Stimulated activated naive B cell treated with anti-CD40 and anti-IgM and Interleukin-4, amounts not matched to agents 10 μg/mL and 1 μg/mL and 100 μg/mL, for 72 hours (primary cell): ENCODE results near the gene SRRM2.

ENCODE experiments used
- ATAC-seq, 2 donors: fragments of 150-1000 bp; cut with Tn5 transposase; replicated peaks; 2 replicates each; pipeline ENCODE4 v1.10.0; 2021; ENCODE audit warnings: moderate library complexity in 1 of 2
- DNase-seq: peaks from one replicate; pipeline ENCODE4 v3.0.0; 2021
- H3K27ac Mint-ChIP-seq: one replicate; pipeline ENCODE4 v1.8.0; 2022; ENCODE audit warnings: mild to moderate bottlenecking, mixed read lengths
- H3K27me3 Mint-ChIP-seq, 2 donors: one replicate each; pipeline ENCODE4 v1.8.0; 2022; ENCODE audit warnings: mixed read lengths in 2 of 2
- H3K36me3 Mint-ChIP-seq, 2 donors: one replicate each; pipeline ENCODE4 v1.8.0; 2022; ENCODE audit warnings: mixed read lengths in 2 of 2, mild to moderate bottlenecking in 1 of 2
- H3K4me1 Mint-ChIP-seq, 2 donors: one replicate each; pipeline ENCODE4 v1.8.0; 2022; ENCODE audit warnings: mixed read lengths in 2 of 2, mild to moderate bottlenecking in 1 of 2
- H3K4me3 Mint-ChIP-seq, 2 donors: one replicate each; pipeline ENCODE4 v1.8.0; 2022; ENCODE audit warnings: mild to moderate bottlenecking in 2 of 2, mixed read lengths in 2 of 2, moderate library complexity in 1 of 2
- H3K9me3 Mint-ChIP-seq, 2 donors: one replicate each; pipeline ENCODE4 v1.8.0; 2022; ENCODE audit warnings: mixed read lengths in 2 of 2, mild to moderate bottlenecking in 1 of 2

Gene SRRM2

DNA sequence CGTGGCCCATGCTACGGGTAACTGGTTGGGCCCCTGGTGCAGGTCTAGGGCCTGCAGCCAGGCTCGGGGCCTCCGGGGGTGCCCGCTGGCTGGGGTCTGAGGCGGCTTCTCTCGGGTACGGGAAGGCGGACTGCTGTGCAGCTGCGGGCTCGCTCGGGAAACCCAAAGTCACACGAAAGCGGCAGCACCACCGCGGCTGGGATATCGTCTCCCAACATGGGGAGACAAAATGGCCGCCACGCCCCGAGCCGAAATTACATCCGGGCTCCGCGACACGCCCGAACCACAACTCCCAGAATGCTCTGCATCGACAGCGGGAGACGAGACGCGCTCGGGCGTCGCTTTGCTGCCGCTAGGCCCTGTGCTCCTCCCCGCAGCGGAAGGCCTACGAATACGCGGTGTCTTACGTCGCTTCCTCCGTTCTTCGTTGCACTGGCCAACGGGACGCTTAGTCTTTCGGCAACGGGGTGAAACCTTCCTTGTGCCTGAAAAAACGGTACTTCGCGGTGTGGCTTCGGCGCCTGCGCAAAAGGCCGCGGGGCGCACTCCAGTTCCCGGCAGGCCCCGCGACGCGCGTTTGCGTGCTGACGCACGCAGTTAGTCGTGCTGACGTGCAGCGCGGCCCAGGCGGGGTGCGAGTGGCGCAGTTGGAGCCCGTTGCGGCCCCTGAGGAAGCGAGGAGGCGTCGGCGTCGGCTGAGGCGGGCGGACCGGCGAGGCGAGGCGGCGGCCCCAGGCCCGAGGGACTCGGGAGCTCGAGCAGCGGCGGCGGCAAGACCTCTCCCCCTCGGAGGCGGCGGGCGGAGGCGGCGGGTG, at the start of gene SRRM2:
Gene SRRM2 (plus strand): TSS at position 604 of the 815 bp plus-strand sequence. CDS start 3,727 bp downstream, outside the sequence.
- Mint-ChIP-seq H3K4me3 (peak within 1 kb of the TSS; percentile 86 to 98), H3K36me3 (peaks cover 51 to 63% of the 10 kb centered on the region in 2 donors), H3K9me3 (peaks cover 0 to 4% of the 10 kb centered on the region in 2 donors), H3K27me3 (no peaks in the 10 kb centered on the region), H3K27ac (peak within 1 kb of the TSS; percentile 100), H3K4me1 (peaks cover 34 to 49% of the 10 kb centered on the region in 2 donors)
- ATAC-seq (peak; percentile 90 to 93), DNase-seq (peak; percentile 93)

DNA sequence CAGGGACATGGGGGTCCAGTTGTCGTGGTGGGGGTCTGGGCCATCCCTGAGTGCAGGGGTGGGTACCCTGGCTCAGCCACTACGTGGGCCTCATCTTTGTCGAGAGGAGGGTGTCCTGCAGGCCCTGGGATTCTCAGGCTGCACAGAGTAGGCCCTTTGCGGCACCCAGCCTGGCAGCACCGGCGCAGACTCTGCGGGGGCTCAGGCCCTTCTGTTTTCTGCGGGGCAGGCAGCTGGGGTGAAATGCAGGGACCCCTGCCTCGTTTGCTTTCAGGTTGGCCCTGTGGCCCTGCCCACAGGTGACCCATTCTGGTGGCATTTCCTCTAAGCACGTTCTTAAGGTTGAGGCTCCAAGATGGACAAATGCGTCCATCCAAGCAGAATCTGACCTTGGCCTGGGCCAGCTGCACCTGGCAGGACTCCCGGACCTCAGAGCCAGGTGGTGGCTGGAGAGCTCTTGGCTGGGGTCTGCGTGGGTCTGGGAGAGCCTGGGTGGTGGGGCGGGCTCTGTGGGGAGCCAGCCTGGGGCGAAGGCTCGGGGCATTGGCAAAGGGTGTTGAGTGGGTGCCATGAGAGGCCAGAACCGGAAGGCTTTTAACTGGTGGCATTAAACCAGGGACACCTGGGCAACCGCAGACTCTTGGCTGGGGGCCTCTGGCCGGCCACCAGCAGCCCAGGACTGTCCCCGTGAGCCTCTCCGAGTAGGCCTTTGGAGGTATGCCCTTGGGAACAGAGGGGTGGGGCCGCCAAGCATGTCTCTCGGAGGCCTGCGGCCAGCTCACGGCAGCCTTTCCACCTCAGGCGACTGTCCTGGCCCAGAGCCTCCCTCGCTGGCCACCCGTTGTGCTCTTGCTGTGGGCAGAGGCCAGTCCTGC, 49.3 kb upstream of the SRRM2 start:
- no peak for DNase-seq
- H3K4me3 Mint-ChIP-seq, result no peak overlapping the region
- H3K4me1 Mint-ChIP-seq, result peaks cover 0 to under 1% of the 10 kb centered on the region in 2 donors
- H3K36me3 Mint-ChIP-seq, result peaks cover 33 to 52% of the 10 kb centered on the region in 2 donors
- no peaks in the 10 kb centered on the region for H3K27me3 Mint-ChIP-seq
- ATAC-seq, result no peak
- no peaks in the 10 kb centered on the region for H3K9me3 Mint-ChIP-seq
- peak overlapping the region; percentile 42 for H3K27ac Mint-ChIP-seq

DNA sequence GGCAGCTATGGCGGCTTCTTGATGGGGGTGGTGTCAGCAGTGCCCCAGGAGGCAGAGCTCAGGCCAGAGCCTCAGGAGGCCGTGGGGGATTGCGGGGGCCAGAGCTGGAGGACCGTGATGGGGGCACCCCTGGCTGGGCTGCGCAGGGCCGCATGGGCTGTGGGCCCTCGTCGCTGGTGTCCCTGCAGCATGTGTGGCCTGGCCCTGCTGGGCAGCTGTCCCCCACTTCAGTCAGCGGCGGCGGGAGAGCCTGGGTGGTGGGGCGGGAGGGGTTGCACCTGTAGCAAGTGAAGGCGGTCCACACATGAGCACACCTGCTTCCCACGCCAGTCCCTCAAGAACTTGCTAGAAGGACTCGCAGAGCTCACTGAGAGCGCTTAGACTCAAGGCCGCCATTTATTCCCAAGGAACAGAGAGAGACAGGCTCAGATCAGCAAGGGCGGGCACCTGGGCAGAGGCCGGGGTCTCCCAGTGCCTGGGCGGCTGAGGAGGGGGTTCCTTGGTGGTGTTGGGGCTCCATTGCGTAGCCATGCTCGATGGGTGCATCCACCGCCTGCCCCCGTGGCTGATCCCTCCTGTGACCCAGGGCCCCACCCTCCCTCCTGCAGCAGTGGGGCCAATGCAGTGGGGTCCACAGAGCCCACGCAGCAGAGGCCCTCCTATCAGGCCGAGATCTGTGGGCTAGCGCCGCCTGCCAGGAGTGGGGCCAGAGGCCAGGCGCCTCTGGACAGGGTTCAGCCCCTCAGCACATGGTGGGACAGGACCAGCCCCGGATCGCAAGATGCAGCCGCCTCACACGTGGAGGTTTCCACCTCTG, 48.1 kb upstream of the SRRM2 start:
- no peaks in the 10 kb centered on the region for H3K4me1 Mint-ChIP-seq
- peaks cover 31 to 49% of the 10 kb centered on the region in 2 donors for H3K36me3 Mint-ChIP-seq
- no peak overlapping the region for H3K27ac Mint-ChIP-seq
- no peaks in the 10 kb centered on the region for H3K27me3 Mint-ChIP-seq
- no peak for DNase-seq
- no peak overlapping the region for H3K4me3 Mint-ChIP-seq
- ATAC-seq, result no peak
- H3K9me3 Mint-ChIP-seq, result no peaks in the 10 kb centered on the region

DNA sequence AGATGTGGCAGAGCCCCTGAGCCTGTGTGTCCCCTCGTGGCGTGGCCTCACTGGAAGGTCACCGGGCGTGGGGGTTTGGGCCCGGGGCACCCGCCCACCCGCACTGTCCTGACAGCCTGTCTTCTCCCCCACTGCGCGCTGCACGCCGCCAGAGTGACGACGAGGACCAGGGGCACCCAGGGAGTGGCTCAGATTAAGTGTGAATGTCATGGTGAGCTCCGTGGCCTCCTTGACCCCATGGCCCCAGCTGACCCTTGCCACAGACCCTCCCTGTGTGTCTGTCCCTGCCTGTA, 47.5 kb upstream of the SRRM2 start:
- no peak overlapping the region for H3K4me3 Mint-ChIP-seq
- H3K4me1 Mint-ChIP-seq, result no peaks in the 10 kb centered on the region
- H3K27me3 Mint-ChIP-seq, result no peaks in the 10 kb centered on the region
- DNase-seq (no peak), ATAC-seq (no peak)
- no peak overlapping the region for H3K27ac Mint-ChIP-seq
- H3K9me3 Mint-ChIP-seq, result no peaks in the 10 kb centered on the region
- H3K36me3 Mint-ChIP-seq, result peaks cover 30 to 44% of the 10 kb centered on the region in 2 donors

DNA sequence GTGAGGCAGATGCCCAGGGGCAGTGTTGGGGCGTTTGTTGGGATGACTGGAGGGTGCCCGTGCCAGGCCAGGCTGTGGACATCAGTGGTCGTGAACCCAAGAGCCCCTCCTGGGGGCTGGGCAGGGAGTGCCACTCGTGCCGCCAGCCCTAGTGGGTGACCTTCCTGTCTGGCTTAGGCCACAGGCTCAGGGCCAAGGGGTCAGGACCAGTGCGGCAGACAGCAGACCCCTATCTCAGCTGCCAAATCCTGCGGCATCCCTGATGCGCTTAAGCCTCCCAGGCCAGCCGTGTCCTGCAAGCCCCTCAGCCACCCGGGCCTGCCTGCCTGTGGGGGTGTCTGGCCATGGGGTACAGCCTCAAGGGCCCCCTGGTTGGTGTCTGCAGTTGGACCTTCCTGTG, 47.1 kb upstream of the SRRM2 start:
- no peak for ATAC-seq
- Mint-ChIP-seq H3K9me3 (no peaks in the 10 kb centered on the region), H3K36me3 (peaks cover 26 to 41% of the 10 kb centered on the region in 2 donors), H3K4me1 (peaks cover 2% of the 10 kb centered on the region in 2 donors), H3K27me3 (no peaks in the 10 kb centered on the region), H3K4me3 (no peak overlapping the region), H3K27ac (no peak overlapping the region)
- DNase-seq, result no peak

DNA sequence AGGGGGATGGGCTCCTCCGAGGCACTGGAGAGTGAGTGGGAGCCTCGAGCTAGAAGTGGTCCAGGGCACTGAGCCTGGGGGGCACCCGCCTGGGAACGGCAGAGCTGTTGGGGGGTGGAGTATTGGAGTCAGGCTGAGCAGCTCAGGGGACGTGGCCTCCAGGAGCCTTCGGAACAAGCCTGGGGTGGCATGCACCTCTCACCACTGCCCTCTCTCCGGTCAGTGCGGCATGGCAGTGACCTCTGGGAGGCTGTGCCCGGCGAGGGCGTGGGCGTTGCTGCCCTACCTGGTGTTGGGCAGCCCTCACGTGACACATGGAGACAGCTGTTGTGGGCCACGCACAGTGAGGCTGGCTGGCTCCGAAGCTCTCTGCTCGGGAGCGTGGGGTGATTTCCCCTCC, 46.4 kb upstream of the SRRM2 start:
- H3K4me1 Mint-ChIP-seq, result peaks cover 7 to 9% of the 10 kb centered on the region in 2 donors
- DNase-seq (no peak), ATAC-seq (no peak)
- H3K27ac Mint-ChIP-seq, result peak overlapping the region; percentile 81
- H3K4me3 Mint-ChIP-seq, result no peak overlapping the region
- H3K36me3 Mint-ChIP-seq, result peaks cover 23 to 43% of the 10 kb centered on the region in 2 donors
- no peaks in the 10 kb centered on the region for H3K9me3 Mint-ChIP-seq
- H3K27me3 Mint-ChIP-seq, result no peaks in the 10 kb centered on the region

DNA sequence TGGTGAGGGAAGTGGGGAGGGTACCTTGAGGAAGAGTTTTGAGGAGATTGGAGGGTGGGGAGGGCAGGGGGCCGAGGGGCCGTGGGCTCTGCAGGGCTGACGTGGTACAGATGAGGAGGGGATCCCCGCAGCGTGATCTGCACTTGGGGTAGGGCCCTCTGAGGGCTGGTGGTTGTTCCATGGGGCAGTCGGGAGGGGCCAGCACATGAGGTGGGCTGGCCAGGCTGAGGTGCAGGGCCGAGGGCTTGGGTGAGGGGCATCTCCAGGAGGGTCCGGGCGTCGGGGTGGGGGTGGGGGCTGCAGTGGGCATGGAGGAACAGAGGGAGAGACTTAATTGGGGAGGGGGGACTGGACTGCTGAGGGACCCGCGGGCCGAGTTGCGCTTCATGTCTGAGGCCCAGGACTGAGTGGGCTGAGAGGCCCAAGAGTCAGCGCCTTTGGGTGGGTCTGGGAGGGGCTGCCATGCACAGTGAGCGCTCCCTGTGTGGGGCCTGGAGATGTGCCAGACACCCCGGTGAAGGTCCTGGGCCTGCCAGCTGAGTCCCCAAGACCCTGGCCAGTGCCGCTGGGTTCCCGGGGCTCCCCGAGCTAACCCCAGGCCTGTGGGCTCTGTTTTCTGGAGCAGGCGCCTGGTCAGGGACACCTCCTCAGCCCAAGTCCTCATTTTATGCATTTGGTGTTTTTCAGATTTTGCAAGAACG, 45.7 kb upstream of the SRRM2 start:
- H3K27ac Mint-ChIP-seq, result peak overlapping the region; percentile 37

DNA sequence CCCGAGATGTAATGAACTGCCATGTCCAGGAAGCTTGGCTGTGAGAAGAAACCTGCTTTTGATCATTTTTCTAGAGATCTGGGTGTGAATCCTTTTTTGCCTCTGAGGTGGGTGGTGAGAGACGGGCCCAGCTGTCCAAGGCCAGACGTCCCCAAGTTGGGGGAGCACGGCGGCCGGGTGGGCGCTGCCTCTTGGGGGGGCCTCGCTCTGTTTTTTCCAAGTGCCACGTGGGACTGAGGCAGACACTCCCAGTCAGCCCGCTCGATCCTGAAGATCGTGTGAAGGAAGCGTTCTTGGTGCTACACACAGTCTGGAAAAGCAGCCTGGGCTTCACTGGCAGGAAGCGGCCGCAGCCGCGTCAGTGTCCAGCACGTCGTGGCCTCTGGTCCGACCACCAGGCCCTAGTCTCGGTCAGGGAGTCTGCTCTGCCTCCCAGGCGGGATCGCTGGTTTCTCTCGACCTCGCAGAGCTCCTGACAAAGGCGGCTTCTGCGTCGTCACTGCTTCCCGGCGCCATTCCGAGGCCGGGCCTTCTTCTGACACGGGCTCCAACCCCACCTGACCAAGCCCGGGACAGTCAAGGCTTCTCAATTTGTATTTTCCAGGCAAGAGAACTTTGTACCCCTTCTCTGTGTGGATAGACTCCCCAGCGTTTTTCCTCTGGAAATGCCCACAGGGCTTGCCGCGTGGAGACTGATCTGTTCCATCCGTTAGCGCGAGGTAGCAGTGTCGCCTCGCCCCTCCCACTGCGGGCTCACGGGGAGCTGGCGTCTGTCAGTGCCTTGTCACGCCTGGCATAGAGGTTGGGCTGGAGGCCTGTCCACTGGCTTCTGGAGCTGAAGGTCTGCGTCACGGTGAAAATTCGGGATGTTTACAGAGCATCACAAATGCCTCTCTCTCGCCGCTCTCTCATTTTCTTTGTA, 44.8 kb upstream of the SRRM2 start:
- no peaks in the 10 kb centered on the region for H3K27me3 Mint-ChIP-seq
- H3K27ac Mint-ChIP-seq, result peak overlapping the region; percentile 56
- DNase-seq, result no peak
- H3K36me3 Mint-ChIP-seq, result peaks cover 15 to 39% of the 10 kb centered on the region in 2 donors
- ATAC-seq, result no peak
- no peak overlapping the region for H3K4me3 Mint-ChIP-seq
- no peaks in the 10 kb centered on the region for H3K9me3 Mint-ChIP-seq
- peaks cover 9 to 10% of the 10 kb centered on the region in 2 donors for H3K4me1 Mint-ChIP-seq

More for the DNA sequence above, 45.7 kb upstream of the SRRM2 start:
- Mint-ChIP-seq H3K4me3 (no peak overlapping the region), H3K36me3 (peaks cover 22 to 46% of the 10 kb centered on the region in 2 donors), H3K4me1 (peaks cover 9 to 10% of the 10 kb centered on the region in 2 donors), H3K27me3 (no peaks in the 10 kb centered on the region), H3K9me3 (no peaks in the 10 kb centered on the region)
- DNase-seq (no peak), ATAC-seq (no peak)

DNA sequence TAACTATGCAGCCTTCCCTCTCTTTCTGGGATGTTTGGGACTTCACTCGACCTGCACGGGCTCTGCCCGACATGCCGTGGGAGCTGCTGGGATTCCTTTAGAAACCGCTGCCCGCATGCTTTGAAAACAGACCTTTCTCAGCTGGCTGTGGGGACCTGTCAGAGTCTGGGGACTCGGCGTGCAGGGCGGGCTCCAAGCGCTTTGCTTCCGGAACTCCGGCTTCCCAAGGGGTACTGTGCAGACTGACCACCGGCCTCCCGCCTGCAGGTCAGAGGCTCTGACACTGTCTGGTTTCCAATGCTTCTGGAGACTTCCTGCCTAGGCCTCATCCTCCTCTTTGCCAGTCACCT, 44.2 kb upstream of the SRRM2 start:
- peaks cover 9 to 10% of the 10 kb centered on the region in 2 donors for H3K4me1 Mint-ChIP-seq
- peaks cover 13 to 39% of the 10 kb centered on the region in 2 donors for H3K36me3 Mint-ChIP-seq
- ATAC-seq (no peak), DNase-seq (no peak)
- no peak overlapping the region for H3K4me3 Mint-ChIP-seq
- H3K27ac Mint-ChIP-seq, result peak overlapping the region; percentile 56
- no peaks in the 10 kb centered on the region for H3K9me3 Mint-ChIP-seq
- H3K27me3 Mint-ChIP-seq, result no peaks in the 10 kb centered on the region

DNA sequence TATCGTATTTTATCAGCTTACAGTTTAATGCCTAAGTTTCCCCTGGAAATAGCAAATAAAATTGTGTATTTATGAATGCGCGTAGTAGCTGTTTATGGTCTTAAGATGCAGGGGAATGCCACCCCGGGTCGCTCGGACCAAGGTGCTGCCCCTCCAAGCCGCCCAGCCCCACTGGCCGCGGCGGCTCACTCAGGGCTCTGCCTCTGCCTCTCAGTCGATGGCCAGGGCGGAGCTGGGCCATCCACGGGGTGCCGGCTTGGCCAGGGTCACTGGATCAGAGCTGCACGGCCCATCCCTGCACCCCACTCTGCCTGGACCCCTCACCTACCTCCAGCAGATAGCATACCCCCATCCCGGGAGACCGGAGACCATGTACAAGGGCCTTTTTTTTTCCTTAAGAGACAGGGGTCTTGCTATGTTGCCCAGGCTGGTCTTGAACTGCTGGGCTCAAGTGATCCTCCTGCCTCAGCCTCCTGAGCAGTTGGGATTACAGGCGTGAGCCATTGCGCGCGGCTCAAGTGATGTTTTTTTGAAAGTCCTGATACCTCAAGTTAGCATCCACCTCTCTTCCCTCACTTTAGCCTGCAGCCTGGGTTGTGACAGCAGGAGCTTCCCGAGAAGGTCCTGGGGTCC, 43.4 kb upstream of the SRRM2 start:
- Mint-ChIP-seq H3K4me1 (peaks cover 11 to 19% of the 10 kb centered on the region in 2 donors), H3K4me3 (no peak overlapping the region), H3K27ac (no peak overlapping the region), H3K27me3 (peaks cover 7 to 8% of the 10 kb centered on the region in 2 donors), H3K36me3 (peaks cover 15 to 39% of the 10 kb centered on the region in 2 donors), H3K9me3 (no peaks in the 10 kb centered on the region)
- DNase-seq (no peak), ATAC-seq (no peak)

DNA sequence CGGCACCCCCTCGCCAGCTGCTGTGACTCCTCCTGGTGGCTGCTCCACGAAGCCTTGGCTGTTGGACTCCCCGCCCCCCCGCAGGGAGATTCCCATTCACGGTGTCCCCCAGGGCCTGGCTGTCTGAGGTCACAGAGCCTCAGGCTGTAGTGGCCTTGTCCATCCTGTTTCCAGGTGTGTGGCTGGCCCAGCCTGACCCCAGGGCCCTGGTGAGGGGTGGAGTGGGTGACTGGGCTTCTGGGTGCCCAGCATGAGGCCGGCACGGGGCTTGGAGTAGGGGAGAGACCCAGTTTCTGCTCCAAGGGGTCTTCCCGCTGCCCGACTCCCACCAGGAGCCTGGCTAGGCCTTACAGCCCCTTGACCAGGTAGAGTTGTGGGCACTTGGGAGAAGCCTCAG, 42.9 kb upstream of the SRRM2 start:
- Mint-ChIP-seq H3K36me3 (peaks cover 15 to 39% of the 10 kb centered on the region in 2 donors), H3K27me3 (peaks cover 9 to 10% of the 10 kb centered on the region in 2 donors), H3K9me3 (no peaks in the 10 kb centered on the region), H3K27ac (no peak overlapping the region), H3K4me3 (no peak overlapping the region), H3K4me1 (peaks cover 11 to 19% of the 10 kb centered on the region in 2 donors)
- no peak for ATAC-seq
- DNase-seq, result no peak

DNA sequence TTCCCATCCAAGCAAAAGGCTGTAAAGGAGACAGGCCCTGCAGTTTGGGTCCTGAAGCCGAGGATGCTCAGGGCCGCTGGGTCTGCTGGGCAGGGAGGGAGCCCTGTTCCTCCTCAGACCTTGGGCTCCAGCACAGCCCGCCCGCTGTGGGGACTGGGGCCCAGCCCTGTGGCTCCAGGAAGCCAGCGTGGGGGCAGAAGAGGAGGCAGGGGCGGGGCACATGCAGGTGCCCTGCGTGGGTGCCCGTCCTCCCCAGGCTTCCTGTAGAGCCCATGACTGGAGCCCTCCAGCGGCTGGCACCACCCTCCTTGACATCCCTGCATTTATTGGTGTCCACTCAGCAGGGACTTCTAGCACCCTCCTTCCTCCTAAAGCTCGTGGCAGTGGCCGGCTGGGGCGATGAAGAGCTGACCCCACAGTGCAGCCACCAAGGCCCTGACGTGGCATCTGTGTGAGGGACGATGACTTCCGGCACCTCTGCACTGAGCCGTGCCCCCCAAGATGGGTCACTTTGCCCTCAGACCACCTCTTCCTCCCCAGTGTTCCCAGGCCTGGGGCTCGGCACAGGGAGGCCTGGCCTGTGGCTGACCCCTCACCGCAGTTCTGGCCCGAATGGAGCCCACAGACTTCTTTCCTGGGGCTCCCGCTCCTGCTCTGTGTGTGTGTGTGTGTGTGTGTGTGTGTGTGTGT, 42.3 kb upstream of the SRRM2 start:
- H3K4me1 Mint-ChIP-seq, result peaks cover 16 to 24% of the 10 kb centered on the region in 2 donors
- H3K4me3 Mint-ChIP-seq, result no peak overlapping the region
- ATAC-seq, result peak in 1 of 2 donors; percentile 24
- H3K36me3 Mint-ChIP-seq, result peaks cover 15 to 37% of the 10 kb centered on the region in 2 donors
- no peak for DNase-seq
- H3K9me3 Mint-ChIP-seq, result no peaks in the 10 kb centered on the region
- H3K27me3 Mint-ChIP-seq, result peaks cover 15 to 16% of the 10 kb centered on the region in 2 donors
- no peak overlapping the region for H3K27ac Mint-ChIP-seq
